NOMO-1 (cell line): ENCODE results near the gene AVP.
A peak's percentile ranks its signal among the peaks of the same experiment; 100 is the strongest.

Experiments used
- DNase-seq, 2 experiments: peaks; one replicate each; lab custom pipeline; 2025; ENCODE audit not compliant: unreplicated experiment in 2 of 2; lab: John Stamatoyannopoulos, UW

Gene AVP

DNA sequence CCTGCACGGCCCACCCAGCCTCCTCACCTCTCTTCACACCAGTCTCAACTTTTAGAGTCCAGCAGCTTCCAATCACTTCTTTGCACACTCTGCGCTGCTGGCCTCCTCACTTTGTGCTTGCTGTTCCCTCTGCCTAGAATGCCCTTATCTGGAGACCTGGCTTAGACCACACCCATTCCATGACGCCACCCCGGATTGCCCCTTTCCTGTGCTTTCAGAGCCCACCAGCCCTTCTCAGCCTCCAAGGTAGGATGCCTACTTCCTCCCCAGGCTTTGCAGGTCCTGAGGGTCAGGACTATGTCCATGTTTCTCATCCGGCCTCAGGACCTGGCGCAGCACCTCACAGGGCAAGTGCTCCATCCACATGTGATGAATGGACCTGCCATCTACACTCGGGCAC is 27.0 kb upstream of the AVP start:
- DNase-seq: no peak

DNA sequence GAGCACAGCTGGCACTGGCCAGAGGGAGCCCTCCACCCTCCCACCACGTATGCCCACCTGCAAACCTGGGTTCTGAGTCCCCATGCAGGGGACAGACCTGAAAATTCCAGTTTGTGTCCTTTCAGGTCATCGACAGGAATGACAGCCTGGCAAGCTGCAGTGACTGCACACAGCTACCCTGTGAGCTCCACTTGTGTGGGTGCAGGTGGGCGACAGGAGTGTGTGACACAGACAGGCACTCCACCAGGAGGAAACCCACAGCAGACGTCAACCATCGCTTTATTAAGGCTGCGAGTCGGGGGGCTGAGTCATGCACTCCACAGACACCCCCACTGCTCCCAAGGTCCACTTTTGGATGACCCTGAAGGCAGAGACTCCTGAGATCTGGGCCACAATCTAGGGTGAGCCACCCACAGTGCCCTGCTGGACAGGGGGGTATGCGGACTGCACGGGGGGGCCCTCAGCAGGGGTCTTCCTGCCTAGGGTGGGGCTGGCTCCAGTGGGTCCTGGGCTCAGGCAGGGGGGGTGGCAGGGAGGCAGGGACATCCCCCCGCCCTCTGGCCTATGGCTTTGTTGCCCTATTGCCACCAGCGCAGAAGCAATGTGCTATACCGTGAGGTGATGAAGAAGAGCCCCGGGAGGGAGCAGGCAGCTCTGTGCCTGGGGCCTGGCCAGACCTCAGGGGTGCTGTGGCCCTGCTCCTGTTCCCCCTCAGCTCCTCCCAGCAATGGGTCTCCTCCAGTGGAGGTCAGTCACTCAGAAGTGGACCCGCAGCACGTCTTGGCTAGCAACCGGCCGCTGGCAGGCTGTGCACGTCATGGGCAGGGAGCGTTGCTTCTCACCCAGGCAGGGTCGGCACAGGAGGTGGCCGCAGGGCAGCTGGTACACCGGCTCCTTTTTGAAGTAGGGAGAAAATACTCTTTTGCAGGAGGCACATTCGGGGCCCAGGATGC is 25.1 kb upstream of the AVP start:
- no peak for DNase-seq

DNA sequence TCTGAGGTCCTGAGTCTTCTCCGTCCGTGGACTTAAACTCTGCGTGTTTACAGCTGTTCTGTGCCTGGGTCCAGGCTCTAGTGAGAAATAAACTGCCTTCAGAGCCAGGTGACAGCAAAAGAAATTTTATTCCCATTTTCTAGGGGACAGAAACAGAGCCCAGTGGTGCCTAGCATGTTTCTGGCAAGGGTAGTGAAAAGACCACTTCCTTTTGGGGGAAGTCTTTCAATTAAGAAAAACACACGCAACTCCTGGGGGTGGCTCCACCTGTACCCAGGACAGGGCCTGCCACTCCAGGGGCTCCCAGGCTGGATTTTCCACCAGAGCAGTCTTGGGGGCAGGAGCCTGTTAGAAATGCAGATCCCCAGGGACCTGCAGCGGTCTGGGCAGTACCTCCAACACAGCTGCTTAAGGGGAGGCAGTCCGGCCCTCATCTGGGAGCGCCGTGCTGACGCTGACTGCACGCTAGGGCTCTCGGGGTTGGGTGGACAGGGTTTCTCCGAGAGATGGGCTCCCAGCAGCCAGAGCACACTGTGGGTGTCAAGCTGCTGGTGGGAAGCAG is 23.0 kb upstream of the AVP start:
- no peak for DNase-seq

DNA sequence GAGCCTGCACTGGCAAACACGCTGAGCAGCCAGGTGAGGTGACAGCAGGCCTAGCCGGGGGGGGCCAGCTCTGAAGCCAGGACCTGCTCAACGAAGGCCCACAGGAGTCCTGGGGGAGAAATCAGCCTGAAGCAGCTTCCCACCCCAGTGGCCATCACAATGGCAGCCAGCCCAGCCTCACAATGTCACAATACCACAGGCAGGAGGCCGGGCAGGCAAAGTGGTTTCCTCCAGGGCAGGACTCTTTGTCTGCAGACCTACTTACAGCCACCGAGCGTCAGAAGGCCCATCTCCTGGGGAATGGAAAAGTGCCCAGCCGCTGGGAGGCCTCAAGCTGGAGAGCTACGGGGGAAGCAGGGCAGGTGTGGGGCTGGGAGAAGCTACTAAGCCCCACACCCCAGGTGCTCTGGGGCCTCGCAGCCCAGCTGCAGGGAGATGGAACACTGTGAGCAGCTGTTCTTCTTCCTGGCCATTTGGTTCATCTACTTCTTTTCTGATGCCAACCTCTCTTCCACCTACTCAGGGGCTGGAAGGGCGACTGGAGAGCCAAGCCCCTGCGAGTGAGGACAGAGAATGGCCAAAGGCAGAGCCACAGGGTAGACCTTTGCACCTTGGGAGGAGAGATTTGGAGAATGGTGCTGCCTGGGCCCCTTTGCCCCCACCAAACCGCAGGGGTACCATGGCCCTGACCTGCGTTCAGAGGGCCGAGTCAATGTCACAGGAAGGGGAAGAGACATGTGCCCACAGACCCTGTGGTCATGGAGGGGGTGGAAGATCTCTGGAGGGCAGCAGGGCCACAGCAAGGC is 22.3 kb upstream of the AVP start:
- no peak for DNase-seq

DNA sequence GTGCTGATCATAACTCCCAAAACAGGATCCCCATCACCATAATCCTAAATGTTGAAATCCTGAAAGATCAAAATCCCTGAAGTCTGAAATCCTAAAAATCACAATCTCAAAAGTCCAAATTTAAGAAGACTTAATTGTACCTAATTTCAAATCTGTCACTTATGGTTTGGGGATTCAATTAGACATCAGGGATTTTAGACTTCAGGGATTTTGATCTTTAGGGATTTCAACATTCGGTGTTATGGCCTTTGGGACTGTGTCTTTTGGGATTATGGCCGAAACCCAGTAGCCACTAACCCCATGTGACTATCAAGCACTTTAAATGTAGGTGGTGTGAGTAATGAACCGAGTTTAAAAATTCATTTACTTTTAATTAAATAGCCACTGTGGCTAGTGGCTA is 21.7 kb upstream of the AVP start:
- no peak for DNase-seq

DNA sequence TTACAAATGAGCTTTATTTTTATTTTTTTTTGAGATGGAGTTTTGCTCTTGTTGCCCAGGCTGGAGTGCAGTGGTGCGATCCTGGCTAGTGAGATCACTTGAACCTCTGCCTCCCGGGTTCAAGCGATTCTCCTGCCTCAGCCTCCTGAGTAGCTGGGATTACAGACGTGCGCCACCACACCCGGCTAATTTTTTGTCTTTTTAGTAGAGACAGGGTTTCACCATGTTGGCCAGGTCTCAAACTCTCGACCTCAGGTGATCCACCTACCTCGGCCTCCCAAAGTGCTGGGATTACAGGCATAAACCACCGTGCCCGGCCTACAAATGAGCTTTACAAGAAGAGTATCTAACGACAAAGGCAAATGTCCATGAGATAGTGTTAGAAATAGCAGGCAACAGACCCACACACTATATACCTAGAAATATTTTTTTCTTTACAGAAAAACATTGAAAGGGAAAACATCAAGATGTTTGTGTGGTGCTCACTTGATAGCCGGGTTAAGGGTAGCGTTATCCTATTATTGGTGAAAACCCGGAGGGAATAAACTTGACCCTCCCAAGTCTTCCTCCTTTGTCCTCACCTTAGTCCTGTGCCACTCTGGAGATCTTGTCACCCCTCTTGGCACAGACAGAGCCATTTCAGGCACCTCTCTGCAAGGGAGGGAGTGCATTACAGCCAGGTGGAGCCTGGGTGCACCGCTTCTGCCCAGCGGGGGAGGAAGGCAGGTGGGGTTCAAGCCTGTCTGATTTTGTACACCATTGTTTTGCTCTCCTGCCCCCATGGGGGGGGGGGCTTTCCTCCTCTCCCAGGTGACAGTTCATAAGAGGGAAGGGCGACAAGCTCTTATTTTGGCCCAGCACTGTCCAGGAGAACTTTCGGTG is 21.0 kb upstream of the AVP start:
- DNase-seq: no peak

DNA sequence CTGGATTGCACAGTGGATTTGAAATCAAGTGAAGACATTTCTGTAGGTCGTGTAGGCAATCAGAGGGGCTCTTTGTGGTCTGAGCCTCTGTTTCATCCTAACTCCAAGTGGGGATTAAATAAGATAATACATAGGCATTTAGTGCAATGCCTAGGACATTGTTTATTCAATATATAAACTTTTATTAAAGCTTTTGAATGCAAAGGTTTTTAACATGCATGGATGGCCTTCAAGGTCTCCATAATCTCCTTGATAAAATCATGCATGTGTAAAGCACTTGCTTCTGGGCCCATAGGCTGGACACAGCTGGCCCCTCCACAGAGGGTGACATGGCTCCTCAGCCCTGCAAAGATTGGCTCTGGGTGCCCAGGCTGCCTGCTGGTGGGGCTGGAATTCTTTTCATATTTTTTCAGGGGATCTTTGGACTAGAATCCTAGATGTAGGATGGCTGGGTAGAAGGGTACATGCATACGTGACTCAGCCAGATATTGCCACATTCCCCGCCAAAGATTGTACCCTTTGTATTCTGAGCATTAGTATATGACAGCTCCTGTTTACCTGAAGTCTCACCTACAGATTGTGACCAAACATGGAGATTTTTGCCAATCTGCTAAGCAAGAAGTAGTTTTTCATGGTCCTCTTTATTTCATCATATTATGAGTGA is 19.0 kb upstream of the AVP start:
- no peak for DNase-seq

DNA sequence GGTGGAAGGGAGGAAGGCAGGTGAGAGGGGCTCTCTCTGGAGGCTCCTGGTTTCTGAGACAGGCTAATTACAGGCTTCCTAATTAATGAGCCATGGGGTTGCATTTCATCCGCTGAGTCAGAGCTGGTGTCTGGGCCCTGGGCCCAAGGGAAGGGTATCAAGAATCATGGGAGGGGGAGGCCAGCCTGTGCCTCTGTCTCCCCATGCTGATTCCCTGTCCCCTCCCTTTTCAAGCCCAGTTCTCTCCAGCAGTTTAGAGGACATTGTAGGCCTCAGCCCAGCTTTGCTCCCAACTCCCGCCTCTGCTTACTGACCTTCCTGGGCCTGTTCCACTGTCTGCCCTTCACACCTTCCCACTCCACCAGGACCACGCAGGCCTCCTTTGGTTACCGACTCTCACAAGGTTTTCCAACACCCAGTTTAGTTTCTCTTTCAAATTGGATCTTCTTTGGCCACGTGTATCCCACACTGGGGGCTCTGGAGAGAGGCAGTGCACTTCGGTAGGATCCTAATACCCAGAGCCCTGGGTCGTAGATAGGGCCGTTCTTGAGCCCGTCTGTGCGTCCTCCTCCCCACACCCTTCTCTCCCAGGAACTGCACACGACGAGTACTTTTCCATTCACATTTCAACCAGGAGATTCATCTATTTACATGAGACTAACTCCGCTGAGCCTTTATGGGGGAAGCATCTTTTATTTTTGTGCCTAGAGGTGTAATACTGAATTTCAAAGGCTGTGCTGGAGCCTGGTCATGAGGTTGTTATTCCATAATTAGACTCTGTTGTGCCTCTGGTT is 18.2 kb upstream of the AVP start:
- no peak for DNase-seq

DNA sequence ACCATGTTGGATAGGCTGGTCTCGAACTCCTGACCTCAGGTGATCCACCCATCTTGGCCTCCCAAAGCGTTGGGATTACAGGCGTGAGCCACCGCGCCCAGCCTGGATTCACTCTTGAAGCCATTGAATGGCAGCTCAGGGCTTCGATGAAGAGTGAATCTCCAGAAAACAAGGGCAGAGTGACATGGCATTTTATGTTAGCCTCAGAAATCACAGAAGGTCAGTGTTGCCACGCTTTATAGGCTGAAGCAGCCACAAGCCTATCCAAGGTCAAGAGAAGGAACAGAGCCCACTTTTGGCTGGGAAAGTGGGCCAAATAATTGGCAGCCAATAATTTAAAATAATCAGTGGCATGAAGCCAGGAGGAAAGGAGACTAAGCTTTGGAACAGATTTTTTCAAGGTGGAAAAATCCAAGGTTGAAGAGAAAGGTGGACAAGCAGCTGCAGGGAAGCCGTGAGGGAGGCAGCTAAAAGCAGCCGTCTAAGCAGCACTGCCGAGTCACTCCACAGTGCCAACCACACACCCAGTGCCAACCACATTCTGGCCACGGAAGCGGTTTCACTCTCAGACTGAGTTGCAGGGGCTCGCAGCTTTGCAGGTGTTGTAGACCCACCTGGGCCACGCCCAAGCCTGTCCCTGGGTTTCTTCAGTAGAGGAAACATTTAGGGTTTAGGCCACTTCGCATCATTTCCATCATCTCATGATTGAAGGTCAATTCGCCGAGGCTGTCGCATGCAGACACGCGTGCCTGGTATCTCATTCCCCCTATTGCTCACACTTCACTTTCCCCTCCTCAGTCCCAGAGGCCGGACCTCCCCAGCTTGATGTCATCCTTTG is 17.4 kb upstream of the AVP start:
- DNase-seq: no peak

DNA sequence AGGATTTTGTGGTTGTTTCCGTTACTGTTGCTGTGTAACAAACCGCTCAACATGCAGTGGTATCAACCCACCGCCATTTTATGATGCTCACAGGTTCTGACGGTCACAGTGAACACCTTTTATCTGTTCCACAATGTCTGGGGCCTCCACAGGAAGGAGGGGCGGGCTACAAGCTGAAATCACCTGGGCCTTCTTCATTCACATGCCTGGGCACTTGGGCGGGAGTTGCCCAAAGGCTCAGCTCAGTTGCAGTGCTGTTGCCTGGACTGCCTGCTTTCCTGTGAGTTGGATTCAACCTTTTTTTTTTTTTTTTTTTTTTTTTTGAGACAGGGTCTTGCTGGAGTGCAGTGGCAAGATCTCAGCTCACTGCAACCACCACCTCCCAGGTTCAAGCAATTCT is 16.7 kb upstream of the AVP start:
- no peak for DNase-seq

DNA sequence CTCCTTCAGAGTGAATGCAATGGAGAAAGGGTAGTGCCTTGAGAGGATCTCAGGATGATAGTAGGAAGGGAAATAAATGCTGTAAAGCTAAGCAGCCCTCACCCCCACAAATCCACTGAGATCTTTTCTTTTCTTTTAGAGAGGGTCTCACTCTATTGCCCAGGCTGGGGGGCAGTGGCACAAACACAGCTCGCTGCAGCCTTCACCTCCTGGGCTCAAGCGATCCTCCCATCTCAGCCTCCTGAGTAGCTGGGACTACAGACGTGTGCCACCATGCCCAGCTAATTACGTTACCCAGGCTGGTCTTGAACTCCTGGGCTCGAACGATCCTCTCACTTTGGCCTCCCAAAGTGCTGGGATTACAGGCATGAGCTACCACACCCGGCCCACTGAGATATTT is 16.0 kb upstream of the AVP start:
- DNase-seq: no peak

DNA sequence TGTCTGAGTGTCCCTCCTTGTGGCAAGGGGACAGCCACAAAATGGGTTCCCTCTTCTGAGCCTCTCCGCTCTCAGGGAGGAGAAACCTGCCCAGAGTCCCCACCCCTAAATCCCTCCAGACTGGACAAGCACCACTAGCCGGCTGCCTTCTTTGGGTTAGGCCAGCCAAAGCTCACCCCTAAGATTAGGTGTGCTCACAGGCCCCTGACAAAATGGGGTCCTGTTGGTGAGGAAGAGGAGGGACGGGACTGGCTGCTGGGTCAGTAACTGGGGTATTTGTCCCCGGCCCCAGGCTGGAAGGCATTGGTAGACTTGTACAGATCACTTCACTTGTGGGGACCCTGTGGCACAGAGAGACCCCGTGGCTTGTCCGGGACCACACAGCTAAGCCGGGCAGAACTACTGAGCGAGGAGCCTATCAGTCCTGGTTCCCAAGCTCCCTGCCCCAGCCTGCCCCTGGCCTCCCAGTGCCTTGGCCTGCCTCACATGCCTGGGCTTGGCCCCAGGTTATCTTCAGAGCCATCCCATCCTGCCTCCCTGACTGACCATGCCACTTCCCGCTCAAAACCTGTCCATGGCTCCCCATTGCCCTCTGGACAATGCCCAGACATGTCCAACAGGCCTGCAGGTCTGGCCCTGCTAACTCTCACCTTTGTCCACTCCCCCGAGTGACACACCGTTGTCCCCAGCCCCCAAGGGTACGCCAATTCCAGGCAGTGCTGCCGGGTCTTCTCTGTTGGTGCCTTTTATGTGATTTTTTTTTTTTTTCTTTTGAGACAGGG is 10.5 kb upstream of the AVP start:
- DNase-seq: no peak

DNA sequence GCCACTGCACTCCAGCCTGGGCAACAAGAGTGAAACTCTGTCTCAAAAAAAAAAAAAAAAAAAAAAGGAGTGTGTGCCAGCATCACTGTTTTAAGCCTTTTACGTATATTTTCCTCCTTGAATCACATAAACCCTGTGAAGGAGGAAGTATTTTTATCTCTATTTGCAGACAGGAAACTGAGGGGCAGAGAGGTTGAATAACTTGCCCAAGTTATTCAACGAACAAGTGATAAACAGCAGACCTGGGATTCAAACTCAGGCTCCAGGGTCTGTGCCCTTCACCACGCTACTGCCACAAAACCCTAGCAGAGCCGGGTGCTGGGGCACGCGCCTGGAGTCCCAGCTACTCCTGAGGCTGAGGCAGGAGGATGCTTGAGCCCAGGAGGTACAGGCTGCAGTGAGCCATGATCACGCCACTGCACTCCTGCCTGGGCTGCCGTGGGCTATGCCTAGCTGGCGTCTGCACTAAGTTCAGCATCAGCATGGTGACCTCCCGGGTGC is 9.4 kb upstream of the AVP start:
- DNase-seq: peak; percentile 32 to 69

DNA sequence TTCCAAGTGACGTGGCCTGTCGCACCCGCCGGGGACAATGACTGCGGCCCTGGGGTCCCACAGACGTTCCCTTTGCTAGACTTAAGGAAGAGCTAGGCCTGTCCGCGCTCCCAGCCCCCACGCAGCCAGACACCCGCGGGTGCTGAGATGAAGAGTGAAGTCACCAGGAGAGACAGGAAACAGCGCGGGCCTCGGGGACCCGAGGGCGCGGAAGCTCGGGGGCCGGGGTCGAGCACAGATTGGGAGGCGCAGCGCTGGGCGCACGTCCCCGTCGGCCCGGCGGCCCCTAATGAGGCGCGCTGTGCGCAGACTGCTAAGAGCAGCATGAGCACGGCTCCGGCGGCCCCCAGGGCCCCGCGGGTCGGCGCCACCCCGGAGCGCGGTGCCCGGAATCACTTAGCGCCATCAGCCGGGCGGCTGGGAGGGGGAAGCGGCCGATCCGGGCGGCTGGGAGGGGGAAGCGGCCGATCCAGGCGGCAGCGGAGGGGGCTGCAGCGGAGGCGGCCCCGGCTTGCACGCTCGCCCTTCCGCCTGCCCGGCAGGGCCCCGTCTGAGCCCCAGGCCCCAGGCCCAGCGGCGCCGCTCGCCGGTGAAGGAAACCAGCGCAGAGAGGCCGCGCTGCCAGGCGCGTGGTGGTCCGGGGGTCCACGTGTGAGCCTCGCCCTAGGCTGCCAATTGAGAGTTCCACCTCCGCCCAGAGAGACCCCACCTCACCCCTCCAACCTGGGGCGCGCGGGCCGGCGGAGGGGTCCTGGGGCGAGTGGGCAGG is 8.3 kb upstream of the AVP start:
- peak in 1 of 2 experiments; percentile 11 for DNase-seq

DNA sequence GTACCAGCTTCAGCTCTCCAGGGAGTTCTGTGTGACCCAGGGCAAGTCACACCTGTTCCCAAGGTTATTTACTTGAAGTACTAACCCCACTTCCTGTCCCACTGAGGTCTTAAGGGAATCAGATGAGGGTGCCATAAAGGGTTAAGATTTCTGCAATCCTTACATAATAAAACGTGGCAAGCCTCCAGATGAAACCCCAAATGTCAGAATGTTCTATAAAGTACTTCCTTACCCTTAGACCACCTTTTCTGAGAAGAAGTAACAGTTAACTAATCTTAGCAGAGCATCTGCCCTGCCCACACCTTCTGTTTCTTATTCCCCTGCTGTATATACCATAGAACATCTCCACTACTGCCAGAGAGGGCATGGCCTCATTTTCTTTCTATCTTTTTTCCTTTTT is 6.0 kb upstream of the AVP start:
- DNase-seq: no peak

DNA sequence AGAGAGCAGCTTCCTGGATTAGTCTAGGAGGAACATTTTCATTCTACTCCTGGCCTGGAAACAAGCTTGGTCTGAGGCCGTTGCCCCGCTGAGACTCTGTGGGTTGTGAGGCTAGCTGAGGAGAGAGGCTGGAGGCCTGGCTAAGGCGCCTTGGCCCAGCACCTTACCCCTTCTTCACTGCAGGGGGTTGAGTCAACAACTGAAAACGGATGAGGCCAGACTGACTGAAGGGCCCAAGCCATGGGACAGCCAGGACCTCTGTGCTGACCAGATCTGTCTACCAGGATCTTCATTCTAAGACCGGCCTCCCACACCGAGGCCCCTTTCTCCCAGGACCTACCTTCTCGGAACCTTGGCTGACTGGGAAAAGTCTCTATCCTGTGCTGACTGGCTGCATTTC is 3.5 kb upstream of the AVP start:
- no peak for DNase-seq

DNA sequence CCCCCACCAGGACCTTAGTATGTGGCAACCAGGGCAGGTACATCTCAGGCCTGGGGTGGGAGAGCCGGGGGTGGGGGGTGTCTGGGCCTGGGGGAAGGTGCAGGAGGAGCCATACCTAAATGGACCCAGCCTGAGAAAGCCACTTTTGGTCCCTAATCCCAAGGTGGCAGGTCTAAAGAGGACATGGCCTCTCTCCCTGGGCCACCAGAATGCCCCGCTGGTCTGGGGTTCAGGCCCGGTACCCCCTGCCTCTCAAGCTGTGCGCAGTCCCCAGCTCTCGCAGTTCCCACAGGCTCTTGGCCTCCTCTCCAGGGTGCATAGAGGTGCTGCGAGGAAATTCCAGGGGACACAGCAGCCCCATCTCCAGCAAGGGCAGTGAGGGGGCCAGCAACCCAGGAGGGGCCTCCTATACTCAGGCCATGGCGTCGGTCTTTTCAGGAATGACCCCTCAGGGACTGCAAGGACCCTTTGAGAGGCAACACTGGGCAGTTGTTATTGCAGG is 1.1 kb upstream of the AVP start:
- no peak for DNase-seq
